Prostate gland (tissue), 2 donors: ENCODE measurements around the gene CERKL.

Source experiments
- POLR2A ChIP-seq: fragments of 450-650 bp; IDR thresholded peaks from one replicate; pipeline ENCODE4 v1.6.1; 2016; ENCODE audit warnings: antibody characterized with exemption, mild to moderate bottlenecking
- TF ChIP-seq, protein P1 (sequence below), 4 experiments: fragments of 200-600 bp in 2 of 4; fragments of 450-650 bp in 2 of 4; sonication (generic) in 2 of 4; IDR thresholded peaks; 1 replicate in 3 of 4; 2 replicates in 1 of 4; pipeline ENCODE4 v1.5.1; 2016 to 2019; ENCODE audit warnings: antibody characterized with exemption in 4 of 4, mild to moderate bottlenecking in 2 of 4, moderate library complexity in 2 of 4

DNA sequence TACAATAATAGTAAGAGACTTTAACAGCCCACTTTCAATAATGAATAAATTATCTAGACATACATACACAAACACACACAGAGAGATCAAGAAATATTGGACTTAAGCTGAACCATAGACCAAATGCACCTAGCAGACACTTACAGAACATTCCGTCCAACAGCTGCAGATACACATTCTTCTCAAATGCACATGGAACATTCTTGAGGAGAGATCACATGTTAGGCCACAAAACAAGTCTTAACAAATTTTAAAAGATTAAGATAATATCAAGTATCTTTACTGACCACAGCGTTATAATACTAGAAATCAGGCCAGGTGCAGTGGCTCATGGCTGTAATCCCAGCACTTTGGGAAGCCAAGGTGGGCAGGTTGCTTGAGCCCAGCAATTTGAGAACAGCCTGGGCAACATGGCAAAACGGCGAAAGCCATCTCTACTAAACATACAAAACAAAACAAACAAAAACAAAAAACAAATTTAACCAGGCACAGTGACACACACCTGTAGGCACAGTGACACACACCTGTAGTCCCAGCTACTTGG, 7.4 kb downstream of the CERKL start:
- TF ChIP-seq, protein P1, sequence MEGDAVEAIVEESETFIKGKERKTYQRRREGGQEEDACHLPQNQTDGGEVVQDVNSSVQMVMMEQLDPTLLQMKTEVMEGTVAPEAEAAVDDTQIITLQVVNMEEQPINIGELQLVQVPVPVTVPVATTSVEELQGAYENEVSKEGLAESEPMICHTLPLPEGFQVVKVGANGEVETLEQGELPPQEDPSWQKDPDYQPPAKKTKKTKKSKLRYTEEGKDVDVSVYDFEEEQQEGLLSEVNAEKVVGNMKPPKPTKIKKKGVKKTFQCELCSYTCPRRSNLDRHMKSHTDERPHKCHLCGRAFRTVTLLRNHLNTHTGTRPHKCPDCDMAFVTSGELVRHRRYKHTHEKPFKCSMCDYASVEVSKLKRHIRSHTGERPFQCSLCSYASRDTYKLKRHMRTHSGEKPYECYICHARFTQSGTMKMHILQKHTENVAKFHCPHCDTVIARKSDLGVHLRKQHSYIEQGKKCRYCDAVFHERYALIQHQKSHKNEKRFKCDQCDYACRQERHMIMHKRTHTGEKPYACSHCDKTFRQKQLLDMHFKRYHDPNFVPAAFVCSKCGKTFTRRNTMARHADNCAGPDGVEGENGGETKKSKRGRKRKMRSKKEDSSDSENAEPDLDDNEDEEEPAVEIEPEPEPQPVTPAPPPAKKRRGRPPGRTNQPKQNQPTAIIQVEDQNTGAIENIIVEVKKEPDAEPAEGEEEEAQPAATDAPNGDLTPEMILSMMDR (IDR thresholded peaks at IDR 0.05), result no peak
- no peak for TF ChIP-seq POLR2A
